Head of caudate nucleus (tissue), 42 donors: Measurements from ENCODE around the gene PPM1N.
A peak's percentile ranks its signal among the peaks of the same experiment; 100 is the strongest.

ENCODE experiments used
- DNase-seq, 42 donors: peaks; one replicate each; pipeline versions ENCODE4 v3.0.0 to v3.0.0-alpha.2; 2020 to 2021; ENCODE audit warnings: mixed read lengths in 7 of 42
- intact Hi-C: fragments of 100-400 bp; cut with DNase I; formaldehyde crosslinking; loops from one replicate; pipeline ENCODE4 v1.15.0; 2022

PPM1N gene

DNA sequence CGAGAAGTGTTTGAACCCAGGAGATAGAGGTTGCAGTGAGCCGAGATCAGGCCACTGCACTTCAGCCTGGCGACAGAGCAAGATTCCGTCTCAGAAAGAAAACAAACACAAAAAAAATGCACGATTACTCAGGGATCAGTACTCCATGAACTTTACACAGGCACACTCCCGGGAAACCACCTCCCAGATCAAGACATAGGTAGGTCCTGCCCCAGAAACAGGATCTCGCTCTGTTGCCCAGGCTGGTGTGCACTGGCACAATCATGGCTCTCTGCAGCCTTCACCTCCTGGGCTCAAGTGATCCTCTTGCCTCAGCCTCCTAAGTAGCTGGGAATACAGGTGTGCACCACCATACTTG lies 20.2 kb downstream of the PPM1N start:
- intact Hi-C loops, result no loop called here
- DNase-seq, result no peak

GRCh38 chr19:45522010-45522941 lies 24.0 kb downstream of the PPM1N start:
- intact Hi-C loops, result loop anchor here (10.0 kb wide), 1 partner anchor 123 kb away; no protein-coding TSS in a partner anchor
- no peak for DNase-seq

GRCh38 chr19:45523642-45524256 lies 25.5 kb downstream of the PPM1N start:
- DNase-seq, result peak; percentile 55 to 92 (median 79)
- intact Hi-C loops, result loop anchor here (10.0 kb wide), 1 partner anchor 121 kb away; no protein-coding TSS in a partner anchor

DNA sequence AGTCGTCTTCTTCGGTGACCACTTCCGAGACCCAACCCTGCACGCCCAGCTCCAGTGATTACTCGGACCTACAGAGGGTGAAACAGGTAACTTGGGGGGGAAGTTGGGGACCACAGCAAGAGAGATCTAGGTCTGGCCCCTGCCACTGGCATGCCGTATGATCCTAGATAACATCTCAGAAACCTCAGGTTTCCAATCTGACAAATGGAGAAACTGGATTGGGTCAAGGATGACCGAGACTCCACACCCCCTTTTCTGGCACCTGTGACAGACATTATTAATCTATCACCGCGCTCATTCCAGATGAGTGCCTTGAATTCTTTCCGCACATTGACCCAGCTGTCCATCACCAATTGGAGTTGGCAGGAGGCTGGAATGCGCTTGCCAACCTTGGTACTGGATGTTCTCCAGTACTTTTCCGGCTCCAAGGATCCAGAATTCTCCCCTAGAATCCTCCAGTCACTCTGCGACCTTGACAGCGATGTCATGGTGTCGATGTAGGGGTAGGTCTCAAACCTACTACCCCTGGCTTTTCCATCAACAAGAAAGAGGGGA lies 26.4 kb downstream of the PPM1N start:
- intact Hi-C loops, result loop anchor here (10.0 kb wide), 1 partner anchor 120 kb away; no protein-coding TSS in a partner anchor
- DNase-seq, result peak in 10 of 42 donors; percentile 24 to 71 (median 56)

GRCh38 chr19:45526143-45526542 lies 27.9 kb downstream of the PPM1N start:
- peak; percentile 57 to 91 (median 78) for DNase-seq
- intact Hi-C loops, result loop anchor here (10.0 kb wide), 1 partner anchor 119 kb away; no protein-coding TSS in a partner anchor

- DNase-seq, result no peak
- intact Hi-C loops, result loop anchor here (10.0 kb wide), 1 partner anchor 118 kb away; no protein-coding TSS in a partner anchor
These were observed 28.7 kb downstream of the PPM1N start for GRCh38 chr19:45526971-45527370.

DNA sequence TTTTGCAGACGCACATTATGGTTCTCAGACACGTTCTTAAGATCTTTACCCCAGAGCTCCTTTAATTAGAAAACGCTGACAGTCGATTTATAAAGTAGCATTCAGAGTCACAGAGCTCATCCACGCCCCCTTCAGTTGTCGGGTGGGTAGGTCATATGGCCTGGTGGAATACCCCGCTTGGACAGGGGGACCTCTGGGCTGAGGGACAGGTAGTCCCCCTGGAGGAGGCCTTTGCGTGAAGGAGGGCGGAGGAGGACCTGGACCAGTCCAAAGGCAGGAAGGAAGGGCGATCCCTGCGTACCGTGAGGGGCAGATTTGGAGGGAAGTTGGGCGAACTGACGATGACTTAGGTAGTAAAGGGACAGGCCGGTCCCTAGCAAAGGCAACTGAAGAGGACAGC lies 29.5 kb downstream of the PPM1N start:
- intact Hi-C loops, result loop anchor here (10.0 kb wide), 1 partner anchor 117 kb away; no protein-coding TSS in a partner anchor
- no peak for DNase-seq

DNA sequence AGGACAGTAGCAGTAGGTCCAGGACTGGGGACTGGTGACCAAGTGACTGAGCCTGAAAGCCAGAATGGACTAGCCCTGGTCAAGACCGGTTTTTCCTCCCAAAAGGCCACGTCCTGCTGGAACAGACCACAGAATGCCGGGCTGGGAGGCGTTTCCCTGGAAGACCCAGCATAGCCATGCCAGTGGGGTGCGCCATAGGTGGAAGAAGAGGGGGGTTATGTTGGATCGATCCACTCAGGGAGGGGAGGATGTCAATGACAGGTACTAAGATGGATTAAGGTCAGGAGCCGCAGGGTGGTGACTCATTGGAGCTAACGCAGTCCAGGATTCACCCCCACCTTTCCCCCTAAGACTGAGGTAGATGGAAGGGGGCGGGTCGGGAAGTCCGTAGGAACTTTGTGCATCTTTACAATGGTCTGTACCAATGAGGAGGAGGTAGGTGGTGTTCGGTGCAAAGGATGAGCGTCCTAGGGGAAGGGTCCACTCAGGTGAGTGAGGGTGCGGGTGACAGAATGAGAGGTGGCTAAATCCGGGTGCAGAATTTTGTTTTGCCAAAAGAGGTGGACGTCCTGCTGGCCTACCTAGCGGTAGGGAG lies 30.0 kb downstream of the PPM1N start:
- intact Hi-C loops, result loop anchor here (10.0 kb wide), 1 partner anchor 117 kb away; no protein-coding TSS in a partner anchor
- peak in 20 of 42 donors; percentile 10 to 73 (median 42) for DNase-seq

- intact Hi-C loops, result loop anchor here (10.0 kb wide), 1 partner anchor 116 kb away; no protein-coding TSS in a partner anchor
- peak; percentile 47 to 93 (median 80) for DNase-seq
These were observed 30.6 kb downstream of the PPM1N start for GRCh38 chr19:45528744-45529419.

GRCh38 chr19:45529420-45529785 lies 31.2 kb downstream of the PPM1N start:
- DNase-seq, result no peak
- intact Hi-C loops, result loop anchor here (10.0 kb wide), 1 partner anchor 115 kb away; no protein-coding TSS in a partner anchor

- no peak for DNase-seq
These were observed 33.1 kb downstream of the PPM1N start for GRCh38 chr19:45531349-45531748.

GRCh38 chr19:45539459-45539858 lies 41.2 kb downstream of the PPM1N start:
- intact Hi-C loops, result no loop called here
- no peak for DNase-seq

More at GRCh38 chr19:45531349-45531748, 33.1 kb downstream of the PPM1N start:
- intact Hi-C loops, result no loop called here

- intact Hi-C loops, result no loop called here
These were observed 44.0 kb downstream of the PPM1N start for GRCh38 chr19:45542234-45542668.

DNA sequence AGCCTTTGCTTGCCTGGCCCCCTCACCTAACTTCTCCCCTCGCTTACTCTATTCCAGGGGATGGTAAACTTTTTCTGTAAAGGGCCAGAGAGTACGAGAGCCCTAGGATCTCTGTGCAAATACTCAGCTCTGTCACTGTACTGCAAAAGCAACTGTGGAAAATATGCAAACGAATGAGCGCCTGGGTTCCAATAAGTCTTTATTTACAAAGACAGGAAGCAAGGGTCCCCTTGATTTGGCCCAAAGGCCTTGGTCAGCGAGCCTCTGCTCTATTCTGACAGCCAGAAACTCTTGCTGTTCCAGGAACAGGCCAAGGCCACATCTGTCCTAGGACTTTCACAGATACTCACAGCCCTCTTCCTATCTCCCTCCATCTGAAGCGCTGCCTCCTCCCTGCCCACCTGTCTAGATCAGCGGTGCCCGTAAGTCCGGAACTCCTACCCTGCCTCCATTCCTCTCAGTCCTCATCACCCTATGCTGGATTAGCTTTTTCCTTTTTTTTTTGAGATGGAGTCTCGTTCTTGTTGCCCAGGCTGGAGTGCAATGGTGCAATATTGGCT lies 49.0 kb downstream of the PPM1N start:
- intact Hi-C loops, result no loop called here
- DNase-seq, result no peak

More at GRCh38 chr19:45542234-45542668, 44.0 kb downstream of the PPM1N start:
- no peak for DNase-seq

DNA sequence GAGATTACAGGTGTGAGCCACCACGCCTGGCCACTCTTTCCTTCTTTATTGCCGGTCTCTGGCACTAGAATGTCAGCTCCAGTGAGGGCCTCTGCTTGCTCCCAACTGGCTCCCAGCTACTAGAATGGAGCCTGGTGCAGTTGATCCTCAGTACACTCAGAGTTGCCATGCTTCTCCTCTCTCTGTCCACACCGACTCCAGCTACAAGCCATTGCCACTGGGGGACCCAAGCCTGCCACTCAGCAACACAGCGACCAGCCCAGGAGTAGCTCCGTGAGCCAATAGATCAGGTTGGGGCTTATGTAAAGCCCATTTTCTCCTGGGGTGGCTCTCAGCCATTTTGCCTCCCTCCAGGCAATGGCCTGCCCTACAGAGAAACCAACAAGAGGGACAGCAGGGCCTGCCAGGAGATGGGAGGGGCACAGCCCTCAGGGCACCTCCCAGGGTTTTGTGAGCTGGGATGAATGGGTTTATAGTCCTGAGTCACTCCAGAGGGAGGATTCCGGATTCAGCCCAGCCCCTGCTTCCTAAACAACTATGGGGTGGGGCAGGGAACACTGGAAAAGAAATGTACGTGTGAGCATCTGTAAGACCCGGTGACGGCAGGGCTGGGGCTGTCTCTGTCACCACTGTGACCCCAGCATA lies 49.8 kb downstream of the PPM1N start:
- intact Hi-C loops, result no loop called here
- DNase-seq, result peak in 1 of 42 donors; percentile 23
